Mesothelial cell of epicardium (in vitro differentiated cells): Measurements from ENCODE around the gene LHFPL6. TPM values are rescaled to one million over a fixed set of nuclear protein-coding genes. Genes with fewer than 3 reads are reported as not detected.

Experiments
- DNase-seq, 2 experiments: peaks; one replicate each; pipeline ENCODE4 v3.0.0; 2021; ENCODE audit warnings: low spot score in 2 of 2; ENCODE audit not compliant: unreplicated experiment in 2 of 2
- H3K27ac Mint-ChIP-seq: 2 replicates; pipeline ENCODE4 v1.8.0; 2021; ENCODE audit warnings: mixed read lengths
- H3K27me3 Mint-ChIP-seq: 2 replicates; pipeline ENCODE4 v1.8.0; 2021; ENCODE audit warnings: low read depth, mixed read lengths
- H3K36me3 Mint-ChIP-seq: 2 replicates; pipeline ENCODE4 v1.8.0; 2021; ENCODE audit warnings: mixed read lengths
- H3K4me1 Mint-ChIP-seq: 2 replicates; pipeline ENCODE4 v1.8.0; 2021; ENCODE audit warnings: mixed read lengths
- H3K4me3 Mint-ChIP-seq: 2 replicates; pipeline ENCODE4 v1.8.0; 2021; ENCODE audit warnings: mild to moderate bottlenecking, moderate library complexity, mixed read lengths
- H3K9me3 Mint-ChIP-seq: 2 replicates; pipeline ENCODE4 v1.8.0; 2021; ENCODE audit warnings: mixed read lengths
- total RNA-seq: library from RNA; stranded (reverse); gene quantifications from 3 replicates; pipeline ENCODE4 v1.2.1, GENCODE V29; 2021
- TF ChIP-seq, protein P1 (sequence below): fragments of 200-600 bp; sonication (generic); IDR thresholded peaks from one replicate; pipeline ENCODE4 v1.5.0; 2021; ENCODE audit warnings: antibody characterized with exemption; ENCODE audit not compliant: unreplicated experiment

The LHFPL6 gene
- total RNA-seq, 1 donor from 2014 or later, result 18.2 TPM

DNA sequence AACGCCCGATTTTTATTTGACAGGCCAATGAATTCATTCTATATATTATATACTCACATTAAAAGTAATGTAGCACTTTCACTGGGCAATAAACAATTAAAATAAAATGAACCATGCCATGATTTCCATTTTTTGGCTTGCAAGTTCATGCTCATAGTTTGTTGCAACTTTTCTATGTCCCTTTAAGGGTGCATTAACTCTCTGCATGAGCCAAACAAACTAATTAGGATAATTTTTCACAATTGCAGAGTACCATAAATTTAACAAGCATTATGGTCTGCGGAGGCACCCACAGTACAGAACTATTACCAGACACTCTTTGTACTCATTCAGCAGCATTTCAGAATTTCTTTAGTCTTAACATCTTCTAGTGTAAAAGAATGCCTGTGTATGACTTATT lies 1.4 kb downstream of the LHFPL6 start:
- Mint-ChIP-seq H3K9me3 (no peaks in the 10 kb centered on the region), H3K36me3 (no peaks in the 10 kb centered on the region), H3K4me1 (peaks cover 57% of the 10 kb centered on the region), H3K27me3 (peaks cover 3% of the 10 kb centered on the region), H3K4me3 (peak overlapping the region; percentile 81), H3K27ac (peak overlapping the region; percentile 13)
- TF ChIP-seq, protein P1, sequence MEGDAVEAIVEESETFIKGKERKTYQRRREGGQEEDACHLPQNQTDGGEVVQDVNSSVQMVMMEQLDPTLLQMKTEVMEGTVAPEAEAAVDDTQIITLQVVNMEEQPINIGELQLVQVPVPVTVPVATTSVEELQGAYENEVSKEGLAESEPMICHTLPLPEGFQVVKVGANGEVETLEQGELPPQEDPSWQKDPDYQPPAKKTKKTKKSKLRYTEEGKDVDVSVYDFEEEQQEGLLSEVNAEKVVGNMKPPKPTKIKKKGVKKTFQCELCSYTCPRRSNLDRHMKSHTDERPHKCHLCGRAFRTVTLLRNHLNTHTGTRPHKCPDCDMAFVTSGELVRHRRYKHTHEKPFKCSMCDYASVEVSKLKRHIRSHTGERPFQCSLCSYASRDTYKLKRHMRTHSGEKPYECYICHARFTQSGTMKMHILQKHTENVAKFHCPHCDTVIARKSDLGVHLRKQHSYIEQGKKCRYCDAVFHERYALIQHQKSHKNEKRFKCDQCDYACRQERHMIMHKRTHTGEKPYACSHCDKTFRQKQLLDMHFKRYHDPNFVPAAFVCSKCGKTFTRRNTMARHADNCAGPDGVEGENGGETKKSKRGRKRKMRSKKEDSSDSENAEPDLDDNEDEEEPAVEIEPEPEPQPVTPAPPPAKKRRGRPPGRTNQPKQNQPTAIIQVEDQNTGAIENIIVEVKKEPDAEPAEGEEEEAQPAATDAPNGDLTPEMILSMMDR, result no peak
- no peak for DNase-seq

GRCh38 chr13:39600766-39601165 lies 2.2 kb downstream of the LHFPL6 start:
- no peak for DNase-seq
- no peaks in the 10 kb centered on the region for H3K9me3 Mint-ChIP-seq
- H3K36me3 Mint-ChIP-seq, result no peaks in the 10 kb centered on the region
- TF ChIP-seq, protein P1, result no peak
- H3K27ac Mint-ChIP-seq, result peak overlapping the region; percentile 78
- H3K4me3 Mint-ChIP-seq, result peak overlapping the region; percentile 81
- peaks cover 57% of the 10 kb centered on the region for H3K4me1 Mint-ChIP-seq
- peaks cover 1% of the 10 kb centered on the region for H3K27me3 Mint-ChIP-seq

- TF ChIP-seq, protein P1, result no peak
- DNase-seq, result no peak
- Mint-ChIP-seq H3K27ac (peak overlapping the region; percentile 78), H3K27me3 (peaks cover 1% of the 10 kb centered on the region), H3K9me3 (peaks cover 4% of the 10 kb centered on the region), H3K4me3 (peak overlapping the region; percentile 81), H3K4me1 (peaks cover 57% of the 10 kb centered on the region), H3K36me3 (peaks cover 5% of the 10 kb centered on the region)
These were observed 3.2 kb downstream of the LHFPL6 start for GRCh38 chr13:39599842-39600241.

DNA sequence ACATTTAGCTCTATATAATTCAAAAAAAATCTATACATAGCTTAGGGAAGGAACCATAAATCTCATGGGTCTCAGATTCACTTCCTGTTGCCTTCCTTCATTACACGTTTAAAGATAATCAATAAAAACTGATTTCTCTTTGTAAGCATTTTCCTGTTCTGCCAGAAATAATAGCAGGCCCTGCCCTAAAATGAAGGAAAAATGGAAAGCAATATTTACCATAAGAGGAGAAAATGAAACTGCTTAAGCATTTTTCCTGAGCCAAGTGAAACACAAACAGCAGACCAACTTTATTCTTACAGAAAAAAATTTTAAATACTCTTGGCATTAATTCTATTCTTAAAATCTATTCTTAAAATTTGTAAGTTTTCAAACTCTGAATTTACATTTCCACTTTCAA lies 4.0 kb downstream of the LHFPL6 start:
- H3K27ac Mint-ChIP-seq, result peak overlapping the region; percentile 78
- no peak for DNase-seq
- peaks cover 4% of the 10 kb centered on the region for H3K9me3 Mint-ChIP-seq
- peaks cover 56% of the 10 kb centered on the region for H3K4me1 Mint-ChIP-seq
- peaks cover under 1% of the 10 kb centered on the region for H3K27me3 Mint-ChIP-seq
- peaks cover 7% of the 10 kb centered on the region for H3K36me3 Mint-ChIP-seq
- H3K4me3 Mint-ChIP-seq, result peak overlapping the region; percentile 81
- TF ChIP-seq, protein P1, result no peak

GRCh38 chr13:39597838-39598237 lies 5.2 kb downstream of the LHFPL6 start:
- Mint-ChIP-seq H3K27ac (peak overlapping the region; percentile 21), H3K36me3 (peaks cover 9% of the 10 kb centered on the region), H3K9me3 (peaks cover 4% of the 10 kb centered on the region), H3K4me1 (peaks cover 50% of the 10 kb centered on the region), H3K27me3 (no peaks in the 10 kb centered on the region), H3K4me3 (no peak overlapping the region)
- TF ChIP-seq, protein P1, result no peak
- no peak for DNase-seq

DNA sequence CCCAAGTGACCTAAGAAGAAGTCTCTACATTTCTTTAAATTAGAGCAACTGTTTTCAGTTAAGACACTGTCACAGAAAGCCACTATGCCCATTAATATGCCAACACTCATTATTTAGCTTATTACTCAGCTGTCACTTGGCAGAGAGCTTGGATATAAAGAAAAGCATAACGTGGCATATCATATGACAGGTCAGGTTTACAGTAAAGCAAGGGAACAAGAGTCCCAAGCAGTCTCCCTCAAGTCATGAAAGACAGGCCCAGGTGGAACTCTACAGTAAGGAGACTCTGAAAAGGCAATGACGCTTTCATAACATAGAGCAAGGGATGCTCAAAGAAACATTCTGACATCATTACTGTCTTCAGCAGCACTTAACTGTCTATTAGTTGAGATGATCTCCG lies 6.3 kb downstream of the LHFPL6 start:
- Mint-ChIP-seq H3K9me3 (peaks cover 4% of the 10 kb centered on the region), H3K27ac (no peak overlapping the region), H3K27me3 (no peaks in the 10 kb centered on the region), H3K36me3 (peaks cover 9% of the 10 kb centered on the region), H3K4me3 (no peak overlapping the region), H3K4me1 (peaks cover 42% of the 10 kb centered on the region)
- TF ChIP-seq, protein P1, result no peak
- DNase-seq, result no peak
